HEK293 (cell line): ENCODE results near the gene SMTNL2.
"Not testable (repeated sequence)": the region's sequence is repeated elsewhere in the genome, so short reads cannot be mapped to it uniquely, and the experiment has no call there.

ENCODE experiments used
- CTCF ChIA-PET: fragments of 350-600 bp; formaldehyde crosslinking; extraction: SDS; loops from one replicate; lab custom pipeline; 2021; ENCODE audit warnings: antibody characterized with exemption; lab: Yijun Ruan, JAX
- POLR2A ChIA-PET: fragments of 300-600 bp; formaldehyde crosslinking; extraction: SDS; loops from one replicate; lab custom pipeline; 2020; ENCODE audit warnings: antibody characterized with exemption, inconsistent platforms; lab: Yijun Ruan, JAX
- H3K27ac ChIP-seq: fragments of 200-500 bp; sonication (Bioruptor generic); 2 replicates; pipeline ENCODE4 v1.5.1; 2014; ENCODE audit warnings: low read depth, low read length, control low read depth, inconsistent platforms; ENCODE audit errors: extremely low read depth
- H3K36me3 ChIP-seq, 2 experiments: fragments of 200-500 bp in 1 of 2; sonication (Bioruptor generic) in 1 of 2; 1 replicate in 1 of 2; 2 replicates in 1 of 2; pipeline ENCODE4 v1.5.1; 2014 to 2017; ENCODE audit warnings: inconsistent platforms in 2 of 2, low read length in 2 of 2; ENCODE audit not compliant: control insufficient read depth in 2 of 2, insufficient read depth in 1 of 2
- H3K4me1 ChIP-seq: fragments of 200-500 bp; sonication (Bioruptor generic); 2 replicates; pipeline ENCODE4 v1.5.1; 2014; ENCODE audit warnings: mild to moderate bottlenecking, low read length, inconsistent platforms; ENCODE audit not compliant: control insufficient read depth, insufficient read depth
- H3K4me3 ChIP-seq: 2 replicates; pipeline ENCODE4 v1.5.1; 2011; ENCODE audit warnings: low read depth, mild to moderate bottlenecking, control low read depth, low read length, moderate library complexity
- H3K9me3 ChIP-seq: fragments of 200-500 bp; sonication (Bioruptor generic); 2 replicates; pipeline ENCODE4 v1.5.1; 2014; ENCODE audit warnings: low read depth, low read length, inconsistent platforms; ENCODE audit not compliant: control insufficient read depth, insufficient read depth
- BCL11B ChIP-seq: fragments of 450-650 bp; formaldehyde crosslinking; IDR thresholded peaks from 2 replicates; pipeline ENCODE4 v1.5.1; 2016; ENCODE audit warnings: low read depth, missing biosample characterization, missing genetic modification characterization
- HOXA7 ChIP-seq: sonication (generic); formaldehyde crosslinking; IDR thresholded peaks from 2 replicates; pipeline ENCODE4 v1.8.1; 2022; ENCODE audit warnings: missing genetic modification reagents, borderline replicate concordance
- KLF9 ChIP-seq: fragments of 450-650 bp; formaldehyde crosslinking; IDR thresholded peaks from 2 replicates; pipeline ENCODE4 v1.5.1; 2016; ENCODE audit warnings: missing biosample characterization, missing genetic modification characterization, low read depth
- MYNN ChIP-seq: fragments of 450-650 bp; formaldehyde crosslinking; IDR thresholded peaks from 2 replicates; pipeline ENCODE4 v1.5.1; 2016; ENCODE audit warnings: missing biosample characterization, missing genetic modification characterization, borderline replicate concordance
- OVOL3 ChIP-seq: fragments of 450-650 bp; formaldehyde crosslinking; IDR thresholded peaks from 2 replicates; pipeline ENCODE4 v1.5.1; 2016; ENCODE audit warnings: missing biosample characterization, missing genetic modification characterization
- SETDB1 ChIP-seq: IDR thresholded peaks from one replicate; pipeline ENCODE4 v1.6.1; 2017; ENCODE audit warnings: mild to moderate bottlenecking, low read length, moderate library complexity, mixed read lengths; ENCODE audit not compliant: insufficient read length
- ZBTB10 ChIP-seq: fragments of 450-650 bp; formaldehyde crosslinking; IDR thresholded peaks from 2 replicates; pipeline ENCODE4 v1.5.1; 2016; ENCODE audit warnings: missing biosample characterization, missing genetic modification characterization
- ZFP37 ChIP-seq: fragments of 450-650 bp; formaldehyde crosslinking; IDR thresholded peaks from 2 replicates; pipeline ENCODE4 v1.5.1; 2016; ENCODE audit warnings: missing biosample characterization, missing genetic modification characterization
- ZNF140 ChIP-seq: fragments of 450-650 bp; formaldehyde crosslinking; IDR thresholded peaks from 2 replicates; pipeline ENCODE4 v1.5.1; 2016; ENCODE audit warnings: missing biosample characterization, missing genetic modification characterization
- ZNF211 ChIP-seq: fragments of 450-650 bp; formaldehyde crosslinking; IDR thresholded peaks from 2 replicates; pipeline ENCODE4 v1.5.1; 2016; ENCODE audit warnings: low read depth, missing biosample characterization, missing genetic modification characterization
- ZNF280C ChIP-seq: fragments of 450-650 bp; formaldehyde crosslinking; IDR thresholded peaks from 2 replicates; pipeline ENCODE4 v1.5.1; 2016; ENCODE audit warnings: missing biosample characterization, missing genetic modification characterization
- ZNF391 ChIP-seq: fragments of 450-650 bp; formaldehyde crosslinking; IDR thresholded peaks from 2 replicates; pipeline ENCODE4 v1.5.1; 2016; ENCODE audit warnings: low read depth, missing biosample characterization, missing genetic modification characterization, borderline replicate concordance
- ZNF404 ChIP-seq: fragments of 450-650 bp; formaldehyde crosslinking; IDR thresholded peaks from 2 replicates; pipeline ENCODE4 v1.5.1; 2017; ENCODE audit warnings: missing biosample characterization, missing genetic modification characterization
- ZNF555 ChIP-seq: fragments of 450-650 bp; formaldehyde crosslinking; conservative IDR thresholded peaks from 2 replicates; pipeline ENCODE4 v1.5.1; 2017; ENCODE audit warnings: missing biosample characterization, mild to moderate bottlenecking, missing genetic modification characterization, inconsistent platforms
- ZNF629 ChIP-seq: fragments of 450-650 bp; formaldehyde crosslinking; IDR thresholded peaks from 2 replicates; pipeline ENCODE4 v1.5.1; 2017; ENCODE audit warnings: missing biosample characterization, missing genetic modification characterization

The SMTNL2 gene

DNA sequence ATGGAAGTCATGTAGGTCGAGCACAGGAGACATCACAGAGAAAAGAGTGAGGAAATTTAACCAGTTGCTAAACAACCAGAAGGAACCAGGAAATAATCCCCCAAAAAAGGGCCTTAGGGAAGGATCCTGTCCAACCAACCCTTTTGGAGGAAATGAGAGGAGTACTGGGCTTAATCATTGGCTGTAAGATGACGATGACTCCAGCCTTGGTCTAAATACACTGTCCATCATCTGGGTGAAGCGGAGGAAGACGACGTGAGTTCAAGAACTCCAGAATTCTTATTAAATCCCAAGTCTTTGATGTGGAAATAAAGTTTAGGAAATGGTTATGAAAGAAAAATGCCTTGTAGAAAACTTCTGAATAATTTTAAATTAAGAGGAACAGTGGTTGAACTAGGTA, 68.7 kb downstream of the SMTNL2 start (continued):
- no peak for TF ChIP-seq MYNN
- TF ChIP-seq OVOL3 (tag by site-specific recombination), result no peak
- no peak for TF ChIP-seq KLF9 (tag by site-specific recombination)
- TF ChIP-seq HOXA7 (CRISPR knock-in tag), result no peak

- H3K4me1 ChIP-seq, H3K27ac ChIP-seq, H3K9me3 ChIP-seq, POLR2A ChIA-PET, H3K36me3 ChIP-seq, H3K4me3 ChIP-seq: not testable (repeated sequence)
- CTCF ChIA-PET, result interaction anchor here (0.6 to 2.4 kb wide), 3 partner anchors 9 to 311 kb away, joined by 3 to 7 read pairs (median 5); no protein-coding TSS in a partner anchor
Observed at GRCh38 chr17:4655933-4656332, 71.6 kb downstream of the SMTNL2 start.

DNA sequence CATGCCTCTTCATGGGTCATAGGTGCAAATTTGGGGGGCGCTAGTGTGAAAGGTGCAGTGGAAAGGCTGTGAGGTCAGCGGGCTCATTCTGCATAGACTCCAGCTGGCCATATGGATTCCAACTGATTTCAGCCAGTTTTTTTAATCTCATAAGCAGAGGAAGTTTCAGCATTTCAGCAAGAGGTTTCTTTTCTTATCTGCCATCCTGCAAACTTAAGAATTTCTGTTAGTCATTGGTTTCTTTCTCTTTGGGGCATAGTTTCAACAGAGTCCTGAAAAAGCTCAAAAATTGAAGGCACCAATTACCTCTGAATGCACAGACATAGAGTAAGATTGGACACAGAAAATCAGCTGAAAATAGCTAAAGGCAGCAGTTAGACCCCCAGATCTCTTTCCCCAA, 73.3 kb downstream of the SMTNL2 start:
- POLR2A ChIA-PET, result no interaction called here
- Histone ChIP-seq H3K27ac (no peak overlapping the region), H3K36me3 (no peaks in the 10 kb centered on the region)

More for the DNA sequence above, 73.3 kb downstream of the SMTNL2 start:
- Histone ChIP-seq H3K4me1 (no peaks in the 10 kb centered on the region), H3K4me3 (no peak overlapping the region), H3K9me3 (no peaks in the 10 kb centered on the region)
- CTCF ChIA-PET, result interaction anchor here (1.1 to 2.4 kb wide), 3 partner anchors 10 to 91 kb away, joined by 3 to 7 read pairs (median 3); no protein-coding TSS in a partner anchor
- TF ChIP-seq ZNF404 (tag by site-specific recombination), result no peak
- no peak for TF ChIP-seq ZNF140 (tag by site-specific recombination)
- no peak for TF ChIP-seq ZBTB10
- no peak for TF ChIP-seq ZNF280C (tag by site-specific recombination)
- TF ChIP-seq ZNF211 (tag by site-specific recombination), result no peak
- no peak for TF ChIP-seq ZNF391
- TF ChIP-seq ZNF629, result no peak
- no peak for TF ChIP-seq ZFP37 (tag by site-specific recombination)
- no peak for TF ChIP-seq SETDB1
- no peak for TF ChIP-seq ZNF555 (tag by site-specific recombination)
- TF ChIP-seq BCL11B (tag by site-specific recombination), result no peak
